Epithelial cell of esophagus (primary cell): ENCODE measurements around the gene SSTR1.

Experiments used
- DNase-seq: peaks from one replicate; pipeline ENCODE4 v3.0.0; 2010; ENCODE audit warnings: low read depth
- H3K4me3 ChIP-seq: 2 replicates; pipeline ENCODE4 v1.5.1; 2011; ENCODE audit warnings: mild to moderate bottlenecking, low read length, control low read depth
- CTCF ChIP-seq: IDR thresholded peaks from 2 replicates; pipeline ENCODE4 v1.5.1; 2011; ENCODE audit warnings: low read depth, mild to moderate bottlenecking, low read length, control low read depth, inconsistent platforms; ENCODE audit not compliant: insufficient read depth; ENCODE audit errors: missing control alignments

The SSTR1 gene

DNA sequence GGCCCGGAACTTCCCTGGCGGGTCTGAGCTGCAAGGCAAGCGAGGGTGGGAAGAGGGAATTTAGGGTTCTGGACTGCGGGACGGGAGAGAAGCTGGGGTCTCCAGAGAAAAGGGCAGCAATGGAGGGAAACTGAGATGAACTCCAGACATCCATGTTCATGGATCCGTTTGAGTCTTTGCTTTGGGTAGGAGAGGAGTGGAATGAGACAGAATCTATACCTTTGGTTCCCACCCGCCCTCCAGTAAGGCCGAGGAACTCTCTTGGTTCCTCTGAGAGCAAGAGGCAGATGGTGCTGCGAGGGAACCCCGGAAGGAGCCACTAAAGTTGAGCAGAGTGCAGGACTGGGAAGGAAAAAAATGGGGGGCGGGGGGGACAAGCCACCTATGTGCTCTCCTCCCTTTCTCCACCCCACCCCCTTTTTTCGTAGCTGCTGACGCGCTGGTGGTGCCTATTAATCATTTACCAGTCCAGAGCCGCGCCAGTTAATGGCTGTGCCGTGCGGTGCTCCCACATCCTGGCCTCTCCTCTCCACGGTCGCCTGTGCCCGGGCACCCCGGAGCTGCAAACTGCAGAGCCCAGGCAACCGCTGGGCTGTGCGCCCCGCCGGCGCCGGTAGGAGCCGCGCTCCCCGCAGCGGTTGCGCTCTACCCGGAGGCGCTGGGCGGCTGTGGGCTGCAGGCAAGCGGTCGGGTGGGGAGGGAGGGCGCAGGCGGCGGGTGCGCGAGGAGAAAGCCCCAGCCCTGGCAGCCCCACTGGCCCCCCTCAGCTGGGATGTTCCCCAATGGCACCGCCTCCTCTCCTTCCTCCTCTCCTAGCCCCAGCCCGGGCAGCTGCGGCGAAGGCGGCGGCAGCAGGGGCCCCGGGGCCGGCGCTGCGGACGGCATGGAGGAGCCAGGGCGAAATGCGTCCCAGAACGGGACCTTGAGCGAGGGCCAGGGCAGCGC is 1.2 kb downstream of the SSTR1 start:
- no peak for TF ChIP-seq CTCF
- DNase-seq, result no peak
- no peak overlapping the region for H3K4me3 ChIP-seq

- no peak overlapping the region for H3K4me3 ChIP-seq
- peak; percentile 35 for DNase-seq
- TF ChIP-seq CTCF, result no peak
Measured at GRCh38 chr14:38209572-38210557, 2.2 kb downstream of the SSTR1 start.

DNA sequence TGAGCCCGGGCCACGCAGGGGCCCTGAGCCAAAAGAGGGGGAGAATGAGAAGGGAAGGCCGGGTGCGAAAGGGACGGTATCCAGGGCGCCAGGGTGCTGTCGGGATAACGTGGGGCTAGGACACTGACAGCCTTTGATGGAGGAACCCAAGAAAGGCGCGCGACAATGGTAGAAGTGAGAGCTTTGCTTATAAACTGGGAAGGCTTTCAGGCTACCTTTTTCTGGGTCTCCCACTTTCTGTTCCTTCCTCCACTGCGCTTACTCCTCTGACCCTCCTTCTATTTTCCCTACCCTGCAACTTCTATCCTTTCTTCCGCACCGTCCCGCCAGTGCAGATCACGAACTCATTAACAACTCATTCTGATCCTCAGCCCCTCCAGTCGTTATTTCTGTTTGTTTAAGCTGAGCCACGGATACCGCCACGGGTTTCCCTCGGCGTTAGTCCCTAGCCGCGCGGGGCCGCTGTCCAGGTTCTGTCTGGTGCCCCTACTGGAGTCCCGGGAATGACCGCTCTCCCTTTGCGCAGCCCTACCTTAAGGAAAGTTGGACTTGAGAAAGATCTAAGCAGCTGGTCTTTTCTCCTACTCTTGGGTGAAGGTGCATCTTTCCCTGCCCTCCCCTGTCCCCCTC is 3.0 kb downstream of the SSTR1 start:
- TF ChIP-seq CTCF, result no peak
- no peak overlapping the region for H3K4me3 ChIP-seq
- DNase-seq, result no peak

DNA sequence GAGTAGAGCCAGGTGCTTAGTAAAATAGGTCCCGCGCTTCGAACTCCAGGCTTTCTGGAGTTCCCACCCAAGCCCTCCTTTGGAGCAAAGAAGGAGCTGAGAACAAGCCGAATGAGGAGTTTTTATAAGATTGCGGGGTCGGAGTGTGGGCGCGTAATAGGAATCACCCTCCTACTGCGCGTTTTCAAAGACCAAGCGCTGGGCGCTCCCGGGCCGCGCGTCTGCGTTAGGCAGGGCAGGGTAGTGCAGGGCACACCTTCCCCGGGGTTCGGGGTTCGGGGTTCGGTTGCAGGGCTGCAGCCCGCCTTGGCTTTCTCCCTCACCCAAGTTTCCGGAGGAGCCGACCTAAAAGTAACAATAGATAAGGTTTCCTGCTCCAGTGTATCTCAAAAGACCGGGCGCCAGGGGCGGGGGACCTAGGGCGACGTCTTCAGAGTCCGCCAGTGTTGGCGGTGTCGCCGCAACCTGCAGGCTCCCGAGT is 3.6 kb downstream of the SSTR1 start:
- no peak overlapping the region for H3K4me3 ChIP-seq
- DNase-seq, result no peak

DNA sequence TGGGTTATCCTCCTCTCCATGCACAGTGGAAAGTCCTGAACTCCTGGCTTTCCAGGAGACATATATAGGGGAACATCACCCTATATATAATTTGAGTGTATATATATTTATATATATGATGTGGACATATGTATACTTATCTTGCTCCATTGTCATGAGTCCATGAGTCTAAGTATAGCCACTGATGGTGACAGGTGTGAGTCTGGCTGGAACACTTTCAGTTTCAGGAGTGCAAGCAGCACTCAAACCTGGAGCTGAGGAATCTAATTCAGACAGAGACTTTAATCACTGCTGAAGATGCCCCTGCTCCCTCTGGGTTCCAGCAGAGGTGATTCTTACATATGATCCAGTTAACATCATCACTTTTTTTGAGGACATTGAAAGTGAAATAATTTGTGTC is 4.4 kb downstream of the SSTR1 start:
- H3K4me3 ChIP-seq, result no peak overlapping the region
- no peak for DNase-seq
- no peak for TF ChIP-seq CTCF

More for the DNA sequence above, 3.6 kb downstream of the SSTR1 start:
- no peak for TF ChIP-seq CTCF

- no peak overlapping the region for H3K4me3 ChIP-seq
- TF ChIP-seq CTCF, result no peak
- no peak for DNase-seq
Measured at GRCh38 chr14:38213001-38213400, 5.3 kb downstream of the SSTR1 start.
